Heart left ventricle (tissue), 16 donors: ENCODE measurements around the gene IRX4. TPM values are rescaled to one million over a fixed set of nuclear protein-coding genes. Genes with fewer than 3 reads are reported as not detected.

Source experiments
- ATAC-seq, 4 donors: fragments of 200-7000 bp; cut with Tn5 transposase; one replicate each; pipeline ENCODE4 v1.9.1; 2020 to 2022; ENCODE audit warnings: moderate library complexity in 4 of 4, mild to moderate bottlenecking in 3 of 4, moderate number of reproducible peaks in 1 of 4
- DNase-seq, 5 donors: peaks; one replicate each; pipeline ENCODE4 v3.0.0-alpha.2; 2020
- H3K27ac ChIP-seq, 12 donors: fragments of 200-600 bp; sonication (generic) in 4 of 12; one replicate each; pipeline versions ENCODE4 v1.5.0 to v1.8.0; 2016 to 2022; ENCODE audit warnings: mild to moderate bottlenecking in 2 of 12
- H3K27me3 ChIP-seq, 9 donors: fragments of 200-600 bp; sonication (generic) in 2 of 9; one replicate each; pipeline versions ENCODE4 v1.5.1 to v1.8.0; 2016 to 2022; ENCODE audit warnings: mild to moderate bottlenecking in 3 of 9
- H3K36me3 ChIP-seq, 9 donors: fragments of 200-600 bp; sonication (generic) in 2 of 9; one replicate each; pipeline versions ENCODE4 v1.5.0 to v1.8.0; 2018 to 2022; ENCODE audit warnings: mild to moderate bottlenecking in 2 of 9
- H3K4me1 ChIP-seq, 12 donors: fragments of 200-600 bp; sonication (generic) in 4 of 12; one replicate each; pipeline versions ENCODE4 v1.5.0 to v1.8.0; 2016 to 2022; ENCODE audit warnings: mild to moderate bottlenecking in 3 of 12
- H3K4me3 ChIP-seq, 12 donors: fragments of 200-600 bp; sonication (generic) in 4 of 12; one replicate each; pipeline versions ENCODE4 v1.5.0 to v1.8.0; 2017 to 2022; ENCODE audit warnings: mild to moderate bottlenecking in 9 of 12, moderate library complexity in 4 of 12
- H3K9me3 ChIP-seq, 12 donors: fragments of 200-600 bp; sonication (generic) in 4 of 12; one replicate each; pipeline versions ENCODE4 v1.5.0 to v1.8.0; 2016 to 2022; ENCODE audit warnings: mild to moderate bottlenecking in 1 of 12
- CTCF ChIP-seq, 12 donors: fragments of 200-600 bp; sonication (generic) in 4 of 12; IDR thresholded peaks; one replicate each; pipeline versions ENCODE4 v1.5.0 to v1.8.0; 2018 to 2022; ENCODE audit warnings: antibody characterized with exemption in 12 of 12, mild to moderate bottlenecking in 5 of 12
- POLR2A ChIP-seq, 2 donors: fragments of 450-650 bp; IDR thresholded peaks; one replicate each; pipeline ENCODE4 v1.6.1; 2017; ENCODE audit warnings: antibody characterized with exemption in 2 of 2, mild to moderate bottlenecking in 2 of 2, moderate library complexity in 2 of 2
- WGBS, 4 donors: extraction: QIAGEN DNeasy Blood & Tissue Kit in 2 of 4; methylation state at CpG; one replicate each; pipeline versions ENCODE4 v1.1.5 to v1.1.7; 2013 to 2018; 5-methylcytosine and 5-hydroxymethylcytosine counted together
- intact Hi-C, 10 donors: fragments of 100-400 bp; cut with DNase I; formaldehyde crosslinking; loops; one replicate each; pipeline versions ENCODE4 v1.11.1 to v1.14.2; 2022
- polyA plus RNA-seq, 2 donors: library from polyadenylated mRNA; stranded (reverse); fragments of 200-250 nt; gene quantifications; one replicate each; pipeline ENCODE4 v1.2.3, GENCODE V29; 2013
- total RNA-seq, 9 donors: library from RNA; depleted of rRNA in 2 of 9; stranded (reverse); fragments of >200 nt in 2 of 9; fragmentation: NEBNext Ultra II Directional in 3 of 9; extraction: Animal tissue kit (Norgen Biotek cat#: 25700) in 3 of 9; gene quantifications; one replicate each; pipeline versions ENCODE4 v1.1.0 to v1.2.4, GENCODE V29; 2016 to 2023
- donor health status: ischemic (EF 13 %, LVEDD 7.1; RV severe dilation, severe dysfunction).
- donor health status: healthy with polysubstance abuse.
- donor health status: DM: no; HTN: yes; CAD: no.
- donor health status: DM: no; HTN: no; CAD: no.
- donor health status: ischemic (EF 25% LVEDD 6.9; RV normal size, moderate dysfunction).
- donor health status: ischemic (EF 25% LVEDD 5.7; RV mildly dilated, moderate dysfunction).
- donor health status: healthy.
- donor health status: DM: yes; HTN: yes; CAD: no.
- donor health status: ischemic (EF 35%, LVEDD 5.7; RV mildly dilated, moderate dysfunction).
- donor health status: nonischemic (EF 11% LVEDD 7.7; RV severe dilation, severe dysfunction).
- donor health status: DM: yes; HTN: yes; CAD: no.
- donor health status: PGD.
- donor health status: ischemic (EF 29% LVEDD 5.4; RV normal size, mild dysfunction).
- donor health status: nonischemic (EF 23%, LVEDD 6.1; RV moderate dilation, normal function).

IRX4 gene
- total and polyA plus RNA-seq, 11 donors: 8.6 to 32.3 (median 16.3) TPM

GRCh38 chr5:1881098-1881572 lies 1.6 kb downstream of the IRX4 start:
- no peak for TF ChIP-seq CTCF (IDR thresholded peaks at IDR 0.05)
- TF ChIP-seq POLR2A (IDR thresholded peaks at IDR 0.05): no peak
- intact Hi-C loops: loop anchor here in 4 of 10 donors (5.0 to 10.0 kb wide), 4 partner anchors 64 to 134 kb away; partner anchors contain the start of gene NDUFS6 (in 3 of the 4)
- DNase-seq: no peak
- ATAC-seq: no peak
- H3K4me1 ChIP-seq: peaks cover 0 to 52% (median 19%) of the 10 kb centered on the region in 12 donors
- no peak overlapping the region for H3K4me3 ChIP-seq
- H3K27me3 ChIP-seq: peaks cover 35 to 95% (median 66%) of the 10 kb centered on the region in 9 donors
- H3K27ac ChIP-seq: no peak overlapping the region
- 38 to 47% (median 40%) methylated on average over 10 of the region's 10 CpGs for WGBS, 4 donors
- no peaks in the 10 kb centered on the region for H3K9me3 ChIP-seq
- peaks cover 0 to 16% (median 0%) of the 10 kb centered on the region in 9 donors for H3K36me3 ChIP-seq

GRCh38 chr5:1880377-1881025 lies 2.2 kb downstream of the IRX4 start:
- Histone ChIP-seq H3K4me3 (no peak overlapping the region), H3K36me3 (peaks cover 0 to 16% (median 0%) of the 10 kb centered on the region in 9 donors), H3K27me3 (peaks cover 34 to 95% (median 73%) of the 10 kb centered on the region in 9 donors), H3K4me1 (peaks cover 0 to 52% (median 19%) of the 10 kb centered on the region in 12 donors), H3K27ac (no peak overlapping the region), H3K9me3 (no peaks in the 10 kb centered on the region)
- intact Hi-C loops: loop anchor here in 4 of 10 donors (5.0 to 10.0 kb wide), 4 partner anchors 64 to 134 kb away; partner anchors contain the start of gene NDUFS6 (in 3 of the 4)
- DNase-seq (peak in 1 of 5 donors; percentile 46), ATAC-seq (no peak)
- TF ChIP-seq POLR2A (IDR thresholded peaks at IDR 0.05) (no peak), CTCF (IDR thresholded peaks at IDR 0.05) (no peak)
- WGBS, 4 donors: 36 to 52% (median 46%) methylated on average over 16 to 19 of the region's 19 CpGs

GRCh38 chr5:1879292-1880263 lies 3.1 kb downstream of the IRX4 start:
- Histone ChIP-seq H3K9me3 (no peaks in the 10 kb centered on the region), H3K27me3 (peaks cover 28 to 96% (median 73%) of the 10 kb centered on the region in 9 donors), H3K4me3 (no peak overlapping the region), H3K4me1 (peaks cover 0 to 47% (median 18%) of the 10 kb centered on the region in 12 donors), H3K36me3 (peaks cover 0 to 16% (median 0%) of the 10 kb centered on the region in 9 donors), H3K27ac (no peak overlapping the region)
- intact Hi-C loops: loop anchor here in 4 of 10 donors (5.0 to 10.0 kb wide), 4 partner anchors 65 to 135 kb away; partner anchors contain the start of gene NDUFS6 (in 3 of the 4)
- ATAC-seq (no peak), DNase-seq (no peak)
- 39 to 54% (median 43%) methylated on average over 45 to 48 of the region's 48 CpGs for WGBS, 4 donors
- TF ChIP-seq CTCF (IDR thresholded peaks at IDR 0.05) (no peak), POLR2A (IDR thresholded peaks at IDR 0.05) (no peak)
